ENCODE measurements around the gene NGEF. TPM values are rescaled to one million over a fixed set of nuclear protein-coding genes. Genes with fewer than 3 reads are reported as not detected.

The NGEF gene
- total RNA-seq, 1 donor from 2014 or later: 4.3 TPM

DNA sequence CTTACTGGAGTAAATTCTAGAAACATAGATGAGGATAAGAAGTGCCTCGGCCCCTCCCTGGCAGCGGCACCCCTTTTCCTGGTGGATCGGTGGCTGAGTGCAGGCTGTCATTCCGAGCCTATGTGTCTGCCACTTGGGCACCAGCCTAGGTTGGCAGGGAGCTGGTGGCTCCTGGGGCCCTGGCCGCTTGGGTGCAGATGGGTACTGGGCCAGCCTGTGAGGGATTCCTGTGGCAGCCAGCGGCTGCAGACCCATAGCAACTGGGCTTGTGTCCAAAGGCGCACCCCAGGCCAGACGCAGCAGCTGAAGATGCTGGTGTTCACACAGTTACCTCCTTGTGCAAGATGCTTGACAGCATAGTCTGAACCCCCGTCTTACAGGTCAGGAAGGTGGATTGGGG is 140.2 kb downstream of the NGEF start:
- peaks cover 39% of the 10 kb centered on the region for H3K27me3 ChIP-seq
- Mint-ChIP-seq H3K27ac (no peak overlapping the region), H3K27me3 (ENCODE audit: insufficient read depth, low read depth) (peaks cover 22% of the 10 kb centered on the region), H3K4me1 (peaks cover 23% of the 10 kb centered on the region), H3K36me3 (no peaks in the 10 kb centered on the region), H3K9me3 (no peaks in the 10 kb centered on the region), H3K4me3 (no peak overlapping the region)
- H2AFZ ChIP-seq (replicated peaks): no peak overlapping the region
- no peak overlapping the region for H3K27ac ChIP-seq
- DNase-seq (ENCODE audit: low spot score): no peak
- H3F3A ChIP-seq (ENCODE audit: low read depth): peaks cover 4% of the 10 kb centered on the region
- H3K4me3 ChIP-seq: no peak overlapping the region
- no peaks in the 10 kb centered on the region for H3K79me2 ChIP-seq (ENCODE audit: low read depth)
- H4K20me1 ChIP-seq (ENCODE audit: low read depth): no peaks in the 10 kb centered on the region
- peaks cover 4% of the 10 kb centered on the region for H3K4me1 ChIP-seq
- no peaks in the 10 kb centered on the region for H3K36me3 ChIP-seq
- no peak overlapping the region for H3K9ac ChIP-seq
- TF ChIP-seq EZH2 (IDR thresholded peaks at IDR 0.05) (no peak), EZH2phosphoT487 (IDR thresholded peaks at IDR 0.05) (no peak), CTCF (IDR thresholded peaks at IDR 0.05) (no peak)
- no peaks in the 10 kb centered on the region for H3K9me3 ChIP-seq (ENCODE audit: low read depth)
- no peak overlapping the region for H3K4me2 ChIP-seq

- H3K36me3 Mint-ChIP-seq: no peaks in the 10 kb centered on the region
- H3K79me2 ChIP-seq (ENCODE audit: low read depth): no peaks in the 10 kb centered on the region
- no peak overlapping the region for H3K9ac ChIP-seq
These were observed 141.0 kb downstream of the NGEF start for GRCh38 chr2:232871835-232872736.

DNA sequence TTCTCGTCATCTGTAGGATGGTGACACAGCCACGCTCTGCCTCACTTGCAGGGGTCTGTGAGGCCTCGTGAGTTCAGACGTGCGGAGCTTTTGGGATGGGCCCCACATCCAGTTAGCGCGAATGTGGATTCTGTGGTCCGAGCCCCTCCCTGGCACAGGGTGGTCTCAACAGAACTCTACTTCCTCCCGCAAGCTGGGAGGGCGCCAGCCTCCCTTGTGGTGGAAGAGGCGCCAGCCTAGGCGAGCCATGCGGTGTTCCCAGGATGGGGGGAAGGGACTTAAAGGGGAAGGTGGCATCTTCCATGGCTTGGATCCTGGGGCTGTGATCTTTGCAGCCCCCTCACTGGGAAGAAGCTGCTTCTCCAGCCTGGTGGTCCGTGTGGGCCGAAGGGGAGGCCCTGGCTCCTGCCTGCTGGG is 141.6 kb downstream of the NGEF start:
- Mint-ChIP-seq H3K4me3 (no peak overlapping the region), H3K27me3 (ENCODE audit: insufficient read depth, low read depth) (peaks cover 20% of the 10 kb centered on the region), H3K27ac (no peak overlapping the region), H3K36me3 (no peaks in the 10 kb centered on the region), H3K4me1 (peaks cover 19% of the 10 kb centered on the region), H3K9me3 (no peaks in the 10 kb centered on the region)
- Histone ChIP-seq H3F3A (ENCODE audit: low read depth) (peaks cover 4% of the 10 kb centered on the region), H2AFZ (replicated peaks) (no peak overlapping the region), H3K4me2 (no peak overlapping the region), H3K9me3 (ENCODE audit: low read depth) (no peaks in the 10 kb centered on the region), H4K20me1 (ENCODE audit: low read depth) (no peaks in the 10 kb centered on the region), H3K9ac (no peak overlapping the region), H3K4me3 (no peak overlapping the region), H3K36me3 (no peaks in the 10 kb centered on the region), H3K4me1 (peaks cover 4% of the 10 kb centered on the region), H3K79me2 (ENCODE audit: low read depth) (no peaks in the 10 kb centered on the region), H3K27ac (no peak overlapping the region), H3K27me3 (peaks cover 25% of the 10 kb centered on the region)
- TF ChIP-seq CTCF (IDR thresholded peaks at IDR 0.05) (no peak), EZH2 (IDR thresholded peaks at IDR 0.05) (no peak)
- DNase-seq (ENCODE audit: low spot score): no peak

More at GRCh38 chr2:232871835-232872736, 141.0 kb downstream of the NGEF start:
- peaks cover 19% of the 10 kb centered on the region for H3K4me1 Mint-ChIP-seq
- DNase-seq (ENCODE audit: low spot score): no peak
- no peaks in the 10 kb centered on the region for H3K9me3 ChIP-seq (ENCODE audit: low read depth)
- no peak overlapping the region for H3K4me2 ChIP-seq
- no peak overlapping the region for H3K27ac Mint-ChIP-seq
- no peaks in the 10 kb centered on the region for H3K9me3 Mint-ChIP-seq
- H3K4me3 ChIP-seq: no peak overlapping the region
- peaks cover 4% of the 10 kb centered on the region for H3K4me1 ChIP-seq
- no peaks in the 10 kb centered on the region for H4K20me1 ChIP-seq (ENCODE audit: low read depth)
- peaks cover 4% of the 10 kb centered on the region for H3F3A ChIP-seq (ENCODE audit: low read depth)
- peaks cover 32% of the 10 kb centered on the region for H3K27me3 ChIP-seq
- no peak overlapping the region for H3K4me3 Mint-ChIP-seq
- peaks cover 20% of the 10 kb centered on the region for H3K27me3 Mint-ChIP-seq (ENCODE audit: insufficient read depth, low read depth)
- H3K27ac ChIP-seq: no peak overlapping the region
- H3K36me3 ChIP-seq: no peaks in the 10 kb centered on the region
- H2AFZ ChIP-seq (replicated peaks): no peak overlapping the region
- no peak for TF ChIP-seq EZH2phosphoT487 (IDR thresholded peaks at IDR 0.05)
- TF ChIP-seq CTCF (IDR thresholded peaks at IDR 0.05): no peak
- no peak for TF ChIP-seq EZH2 (IDR thresholded peaks at IDR 0.05)

Data from neural progenitor cell (in vitro differentiated cells).